HG03108 (cell line): Measurements from ENCODE around the gene LGALS9.
"Not testable (repeated sequence)": the region's sequence is repeated elsewhere in the genome, so short reads cannot be mapped to it uniquely, and the experiment has no call there.

Source experiments
- ATAC-seq: cut with Tn5 transposase; IDR thresholded peaks from one replicate; pipeline ENCODE4 v1.9.1; 2021; ENCODE audit warnings: moderate library complexity; ENCODE audit not compliant: unreplicated experiment

The LGALS9 gene

DNA sequence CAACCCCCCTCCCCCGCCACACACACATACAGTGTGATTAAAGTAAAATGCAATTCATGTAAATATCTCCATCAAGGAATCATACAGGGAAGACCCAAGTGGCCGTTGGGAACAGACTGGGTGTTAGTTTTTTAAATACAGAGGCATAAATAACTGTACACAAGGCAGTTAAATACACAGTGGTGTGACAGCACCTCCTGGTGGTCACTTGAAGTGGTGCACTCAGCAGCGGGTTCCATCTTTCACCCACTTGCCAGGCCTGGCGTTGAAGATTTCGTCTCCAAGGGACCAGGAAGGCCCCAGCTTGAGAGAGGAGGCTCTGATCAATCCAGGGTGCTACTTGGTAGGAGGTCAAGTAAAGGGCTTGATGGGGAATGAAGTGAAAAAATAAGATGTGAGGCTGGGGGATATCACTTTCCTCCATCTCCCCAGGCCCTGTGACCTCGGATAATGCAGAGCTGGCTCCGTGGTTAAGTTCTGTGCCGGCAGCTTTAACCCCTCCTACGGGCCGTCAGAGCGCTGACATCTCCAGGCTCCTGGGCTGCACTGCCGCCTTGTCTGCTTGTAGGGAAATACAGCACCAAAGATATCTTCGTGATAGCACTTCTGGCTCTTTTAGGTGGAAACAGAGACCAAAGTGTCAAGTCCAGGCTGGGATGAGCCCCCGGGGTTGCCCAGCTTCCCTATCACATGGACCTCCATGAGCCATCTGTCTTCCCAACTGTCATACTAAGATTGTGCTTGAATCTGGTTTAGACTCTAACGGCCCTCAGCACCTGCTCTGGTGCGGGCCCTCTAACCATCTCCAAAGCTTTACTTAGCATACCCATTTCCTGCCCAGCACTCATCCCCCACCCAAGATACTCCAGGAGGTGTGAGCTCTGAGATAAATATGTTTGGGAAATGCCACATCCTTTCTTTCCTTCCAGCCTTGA lies 20.7 kb downstream of the LGALS9 start:
- no peak for ATAC-seq

DNA sequence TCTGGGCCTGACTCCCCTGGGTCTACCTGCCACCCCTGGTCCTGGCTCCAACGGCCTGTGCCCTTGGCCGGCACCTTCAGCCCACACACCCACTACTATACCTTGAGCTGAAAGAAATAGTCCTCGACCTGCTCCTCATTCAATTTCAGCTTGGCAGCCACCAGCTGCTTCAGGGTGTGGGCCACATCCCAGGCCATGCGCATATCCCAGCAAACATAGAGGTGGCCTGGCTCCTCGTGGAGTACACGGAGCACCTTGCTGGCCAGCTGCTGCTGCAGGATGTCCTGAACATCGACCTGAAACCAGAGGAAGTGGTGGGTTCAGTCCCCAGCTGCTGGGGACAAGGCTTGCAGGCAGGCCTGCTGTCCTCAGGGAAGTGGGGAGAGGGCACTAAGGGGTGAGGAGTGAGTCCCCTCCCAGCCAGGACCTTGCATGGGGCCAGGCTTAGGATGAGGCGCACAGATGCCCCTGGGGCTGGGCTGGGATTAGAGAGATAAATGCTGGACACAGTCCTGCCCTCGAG lies 22.5 kb downstream of the LGALS9 start:
- not testable (repeated sequence) for ATAC-seq

DNA sequence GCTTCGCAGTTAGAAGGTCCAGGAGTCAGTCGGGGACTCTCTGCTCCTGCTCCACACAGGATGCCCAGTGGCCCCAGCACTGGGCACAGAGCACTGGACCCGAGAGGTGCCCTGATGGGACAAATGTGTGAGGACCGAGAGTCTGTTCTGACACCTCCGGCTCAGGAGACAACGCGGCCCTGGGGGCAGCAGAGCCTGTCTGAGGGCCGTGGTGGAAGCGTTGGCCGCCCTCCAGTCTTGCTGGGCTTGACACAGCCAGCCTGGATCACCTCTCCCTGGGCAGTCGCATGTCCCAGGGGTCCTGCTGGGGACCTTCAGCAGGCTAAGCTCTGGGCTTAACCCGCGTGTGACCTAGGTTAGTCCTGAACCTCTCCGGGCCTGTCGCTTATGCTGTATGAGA lies 23.1 kb downstream of the LGALS9 start:
- ATAC-seq: no peak

DNA sequence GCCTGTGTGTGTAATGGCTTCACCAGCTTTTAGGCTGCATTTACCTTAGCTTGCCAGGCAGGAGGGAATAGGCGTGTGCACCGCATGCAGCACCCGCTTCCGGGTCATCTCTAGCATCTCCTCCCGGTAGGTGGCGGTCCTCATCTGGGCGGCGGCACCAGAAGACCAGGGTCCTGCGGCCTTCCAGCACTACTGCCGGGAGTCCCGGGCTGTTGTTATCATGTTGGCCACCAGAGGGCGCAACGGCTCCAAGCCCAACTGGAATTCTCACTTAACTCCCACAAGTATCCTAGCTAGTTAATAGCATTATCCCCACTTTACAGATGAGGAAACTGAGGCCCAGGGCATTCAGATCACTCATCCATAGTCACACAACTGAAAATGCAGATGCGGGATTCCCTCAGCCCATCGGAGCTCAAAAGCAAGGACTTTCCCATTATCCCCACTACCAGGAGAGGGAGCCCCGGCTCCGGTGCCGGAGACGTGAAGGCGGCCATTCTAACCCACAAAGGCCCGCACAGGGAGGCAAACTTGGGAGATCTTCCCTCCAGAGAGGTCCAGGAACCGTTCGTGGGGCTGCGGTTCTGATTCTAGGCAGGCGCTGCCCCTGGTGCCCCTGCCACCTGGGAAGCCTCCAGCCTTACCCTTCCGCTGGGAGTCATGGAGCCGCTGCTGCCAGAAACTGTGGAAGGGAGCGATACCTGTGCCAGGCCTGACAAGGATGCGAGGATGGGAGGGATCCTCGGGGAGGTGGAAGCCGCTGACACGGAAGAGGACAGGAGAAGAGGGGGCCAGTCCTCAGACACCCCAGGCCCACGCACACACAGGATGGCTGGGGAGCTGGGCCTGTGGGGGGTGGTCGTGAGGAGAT lies 23.9 kb downstream of the LGALS9 start:
- peak; percentile 72 for ATAC-seq

DNA sequence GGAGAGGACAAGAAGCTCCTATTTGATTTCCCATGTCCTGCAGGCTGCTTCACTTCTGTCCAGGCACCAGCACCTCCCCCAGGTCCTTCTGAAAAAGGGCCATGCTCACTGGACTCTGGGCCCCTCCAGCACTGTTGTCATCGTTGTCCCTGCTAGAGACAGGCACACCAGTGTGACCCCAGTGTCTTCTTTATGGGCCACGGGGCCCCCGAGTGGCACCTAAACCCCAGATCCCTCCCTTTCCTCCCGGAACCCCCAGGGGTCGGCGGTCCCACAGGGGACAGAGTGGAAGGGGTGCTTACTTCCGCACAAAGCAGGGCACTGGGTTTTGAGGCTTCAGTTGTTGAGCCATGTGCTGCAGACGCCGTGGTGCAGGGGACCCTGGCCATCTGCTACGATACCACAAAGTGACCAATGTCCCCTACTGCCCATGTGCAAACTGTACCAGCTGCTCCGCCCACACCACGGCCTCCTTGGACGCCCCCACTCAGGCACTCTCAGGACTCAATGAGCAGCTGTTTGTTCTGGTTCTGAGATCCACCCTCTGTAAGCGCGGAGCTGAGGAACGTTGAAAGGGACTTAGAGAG lies 24.6 kb downstream of the LGALS9 start:
- not testable (repeated sequence) for ATAC-seq

DNA sequence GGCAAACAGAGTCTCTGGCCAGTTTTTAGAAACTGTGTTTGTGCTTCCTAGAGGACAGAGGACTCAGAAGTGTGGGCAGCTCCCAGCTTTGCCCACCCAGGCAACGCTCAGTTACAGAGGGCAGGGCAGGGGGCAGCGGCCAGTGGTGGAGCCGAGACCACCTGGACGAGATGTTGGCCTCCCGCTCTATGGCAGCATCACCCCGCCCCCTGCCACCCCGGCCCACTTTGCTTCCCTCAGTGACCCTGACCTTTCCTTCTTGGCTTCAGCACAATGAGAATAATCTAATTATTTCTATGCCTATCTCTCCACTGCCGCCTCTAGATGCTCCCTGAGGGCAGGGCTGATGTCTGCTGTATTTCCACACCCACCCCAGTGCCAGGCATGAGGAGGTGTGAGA lies 25.6 kb downstream of the LGALS9 start:
- not testable (repeated sequence) for ATAC-seq

DNA sequence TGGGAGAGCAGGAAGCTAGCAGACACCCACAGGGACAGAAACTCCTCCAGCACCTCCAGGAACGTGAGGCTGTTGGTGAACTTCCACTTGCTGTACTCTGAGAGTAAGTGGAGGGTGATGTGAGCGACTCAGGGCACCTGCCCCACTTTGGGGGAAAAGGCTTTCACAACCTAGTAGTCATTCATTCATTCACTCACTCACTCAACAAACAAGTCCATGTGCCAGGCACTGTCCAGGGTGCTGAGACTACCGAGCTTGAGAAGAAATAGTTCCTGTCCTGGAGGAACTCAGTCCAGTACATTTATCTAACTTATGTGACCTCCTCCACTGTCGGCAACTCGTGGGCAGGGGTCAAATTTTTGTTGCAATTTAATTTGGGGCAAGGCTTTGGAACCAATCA lies 26.6 kb downstream of the LGALS9 start:
- ATAC-seq: no peak

DNA sequence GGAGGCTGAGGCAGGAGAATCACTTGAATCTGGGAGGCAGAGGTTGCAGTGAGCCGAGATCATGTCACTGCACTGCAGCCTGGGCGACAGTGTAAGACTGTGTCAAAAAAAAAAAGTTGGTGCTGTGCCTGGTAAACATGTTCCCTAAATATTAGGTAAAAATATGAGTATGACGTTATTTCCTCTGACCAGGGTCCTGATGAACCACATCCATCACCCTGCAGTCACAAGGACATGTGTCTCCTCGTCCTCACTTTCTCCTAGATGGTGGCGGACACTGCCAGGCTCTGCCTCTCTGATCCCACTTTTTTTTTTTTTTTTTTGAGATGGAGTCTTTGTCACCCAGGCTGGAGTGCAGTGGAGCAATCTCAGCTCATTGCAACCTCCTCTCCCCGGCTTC lies 28.7 kb downstream of the LGALS9 start:
- no peak for ATAC-seq

DNA sequence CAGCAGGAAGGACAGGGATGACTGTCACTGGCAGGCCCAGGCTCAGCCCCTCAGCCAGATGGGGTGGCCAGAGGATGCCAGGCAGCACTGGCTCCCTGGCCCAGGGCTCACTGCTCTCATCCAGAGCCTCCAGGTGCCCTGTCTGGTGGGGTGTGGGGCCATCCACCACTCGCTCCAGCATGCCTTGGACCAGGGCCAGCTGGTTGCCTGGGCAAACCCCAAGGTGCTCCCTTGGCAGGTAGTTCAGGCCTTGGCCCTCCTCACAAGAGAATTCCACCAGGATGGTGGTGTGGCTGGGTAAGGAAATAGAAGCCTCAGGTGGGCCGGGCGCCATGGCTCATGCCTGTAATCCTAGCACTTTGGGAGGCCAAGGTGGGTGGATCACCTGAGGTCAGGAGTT lies 29.4 kb downstream of the LGALS9 start:
- no peak for ATAC-seq

DNA sequence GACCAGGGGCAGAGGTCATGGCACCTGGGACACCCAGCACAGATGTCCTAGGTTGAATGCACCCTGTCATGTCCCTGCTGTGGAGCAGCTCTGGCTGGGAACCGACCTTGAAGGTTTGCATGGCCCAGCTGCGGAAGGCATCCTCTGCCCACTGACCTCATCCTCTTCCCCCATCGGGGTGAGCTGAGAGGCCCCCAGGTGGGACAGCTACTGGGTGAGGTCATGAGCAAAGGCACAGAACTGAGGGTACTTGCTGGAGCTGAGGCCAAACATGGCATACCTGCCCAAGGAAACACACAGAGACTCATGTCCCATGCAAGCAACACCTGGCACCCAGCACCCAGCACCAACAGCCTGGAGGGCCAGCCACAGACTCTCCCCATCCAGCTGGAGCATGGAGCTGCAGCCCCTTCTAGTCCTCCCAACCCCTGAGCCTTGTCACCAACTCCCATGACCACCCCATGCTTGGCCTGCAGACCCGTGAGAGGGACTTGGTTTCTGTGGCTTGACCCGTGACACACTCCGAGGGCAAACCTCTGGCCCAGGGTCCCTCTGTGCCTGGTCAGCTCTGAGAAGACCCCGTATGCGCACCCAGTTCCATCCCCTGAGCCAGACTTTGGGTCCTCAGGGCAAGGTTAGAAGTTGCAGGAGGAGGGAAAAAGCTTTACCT lies 33.1 kb downstream of the LGALS9 start:
- ATAC-seq: no peak

DNA sequence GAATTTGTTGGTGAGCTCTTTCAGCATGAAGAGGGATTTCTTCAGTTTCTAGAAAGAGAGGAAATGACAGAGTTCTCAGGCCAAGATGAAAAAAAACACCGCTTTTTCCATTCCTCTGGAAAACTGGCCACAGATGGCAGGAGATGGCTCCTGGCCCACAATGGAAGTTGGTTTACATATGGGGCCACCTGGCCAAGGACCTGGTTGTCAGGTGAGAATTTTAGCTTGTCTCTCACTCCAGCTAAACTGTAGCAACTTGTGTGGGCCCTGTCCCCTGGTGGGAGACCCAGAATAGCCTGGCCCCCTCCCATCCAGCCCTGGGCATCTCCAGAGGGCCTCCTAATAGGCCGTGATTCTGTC lies 33.6 kb downstream of the LGALS9 start:
- no peak for ATAC-seq

DNA sequence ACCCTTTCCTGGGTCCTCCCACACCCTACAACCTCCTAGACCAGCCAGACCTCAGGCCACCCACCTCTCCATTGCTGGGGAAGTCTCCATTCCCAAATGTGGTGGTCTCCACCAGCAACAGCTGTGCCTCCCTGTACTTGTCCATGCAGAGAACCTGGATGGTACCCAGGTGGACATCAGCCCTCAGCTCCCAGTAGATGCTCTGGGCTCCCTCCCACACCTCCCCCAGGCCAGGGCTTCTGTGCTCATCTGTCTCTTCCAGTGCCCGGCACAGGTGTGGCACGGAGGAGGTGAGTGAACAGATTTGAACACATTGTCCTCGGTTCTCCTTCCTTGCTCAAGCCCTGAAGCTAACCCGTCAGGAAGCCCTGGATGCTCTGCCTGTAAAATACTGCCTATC lies 34.6 kb downstream of the LGALS9 start:
- ATAC-seq: no peak

DNA sequence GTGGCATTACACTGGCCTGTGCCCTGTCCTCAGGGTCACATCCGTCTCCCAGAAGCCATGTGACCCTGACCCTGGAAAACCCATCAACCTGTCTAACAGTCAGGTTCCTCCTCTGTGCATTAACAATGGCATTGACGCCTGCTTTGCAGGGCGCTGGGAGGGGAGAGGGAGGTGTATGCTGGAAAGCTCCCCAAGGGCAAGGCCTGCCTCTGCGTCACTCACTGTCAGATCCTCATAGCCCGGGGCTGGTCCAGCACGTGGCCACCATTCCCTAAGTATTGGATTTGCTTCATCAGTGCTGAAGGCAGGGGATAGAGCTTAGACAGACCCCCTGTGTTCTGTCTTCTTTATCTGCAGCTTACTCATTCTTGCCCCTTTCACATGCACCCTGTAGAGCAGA lies 35.3 kb downstream of the LGALS9 start:
- not testable (repeated sequence) for ATAC-seq

DNA sequence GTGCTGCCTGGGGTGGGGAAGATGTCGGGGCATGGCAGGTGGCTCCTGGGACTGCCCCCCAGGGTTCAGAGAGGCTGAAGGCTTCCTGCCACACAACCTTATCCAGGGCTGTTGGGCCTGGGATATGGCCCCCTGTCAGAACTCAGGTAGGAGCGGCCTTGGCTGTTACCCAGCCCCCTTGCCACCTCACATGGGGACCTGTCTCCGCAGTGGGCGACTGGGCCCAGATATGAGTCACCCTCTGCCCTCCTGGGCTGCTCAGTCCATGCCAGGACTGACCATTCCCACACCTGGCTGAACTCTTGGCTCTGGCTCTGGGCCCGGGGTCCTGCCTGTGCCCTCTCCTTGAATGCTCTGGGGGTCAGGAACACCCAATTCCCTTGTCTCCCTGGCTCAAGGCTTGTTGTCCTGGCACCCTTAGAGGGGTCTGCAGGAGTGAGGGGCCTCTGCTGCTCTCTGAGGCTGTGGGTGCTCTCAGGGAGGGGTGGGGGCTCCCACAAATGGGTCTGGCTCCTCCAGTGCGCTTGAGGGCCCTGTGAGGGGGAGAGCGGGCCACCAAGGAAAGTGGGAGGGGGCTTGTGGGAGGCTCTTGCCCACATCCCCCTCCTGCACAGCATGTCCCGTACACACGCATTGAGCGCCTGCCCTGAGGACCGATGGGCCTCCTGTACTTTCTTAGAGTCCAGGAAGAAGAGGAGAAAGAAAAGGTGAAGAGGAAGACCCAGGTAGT lies 36.0 kb downstream of the LGALS9 start:
- no peak for ATAC-seq

DNA sequence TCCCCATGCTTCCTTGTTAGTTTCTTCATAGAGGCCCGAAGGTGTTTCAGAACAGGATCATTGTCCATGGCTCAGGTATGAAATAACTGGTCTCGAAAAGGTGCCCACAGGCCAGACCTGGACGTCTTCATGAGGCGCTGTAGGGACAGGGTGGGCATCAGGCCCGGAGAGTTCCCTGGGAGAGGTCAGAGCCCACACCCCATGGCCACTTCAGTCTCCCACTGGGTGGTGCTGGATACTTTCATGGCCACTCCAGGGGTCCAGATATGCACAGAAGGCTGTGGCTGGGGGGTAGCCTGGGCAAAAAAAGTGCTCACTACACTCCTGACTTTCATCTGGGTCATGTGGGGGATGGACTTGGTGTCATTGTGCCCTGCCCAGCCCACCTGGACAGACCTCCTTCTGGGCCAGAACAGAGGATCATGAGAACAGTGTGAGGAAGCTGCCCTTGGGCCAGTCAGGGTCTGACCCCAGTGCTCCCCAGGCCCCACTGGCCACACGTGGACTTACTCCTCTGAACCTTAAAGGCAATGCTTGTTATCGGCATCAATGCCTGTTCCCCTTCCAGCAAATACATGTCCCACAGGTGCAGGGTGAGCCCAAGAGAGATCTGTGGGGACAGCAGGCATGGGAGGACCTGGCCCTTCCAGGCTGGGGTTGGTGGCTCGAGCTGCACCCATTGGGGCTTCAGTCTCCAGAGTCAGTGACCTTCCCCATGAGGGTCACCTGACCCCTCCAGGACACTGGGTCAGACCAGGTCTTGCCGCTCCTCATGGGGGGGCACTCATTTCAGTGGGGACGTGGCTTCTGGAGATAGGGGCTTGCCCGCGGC lies 36.9 kb downstream of the LGALS9 start:
- ATAC-seq: no peak

DNA sequence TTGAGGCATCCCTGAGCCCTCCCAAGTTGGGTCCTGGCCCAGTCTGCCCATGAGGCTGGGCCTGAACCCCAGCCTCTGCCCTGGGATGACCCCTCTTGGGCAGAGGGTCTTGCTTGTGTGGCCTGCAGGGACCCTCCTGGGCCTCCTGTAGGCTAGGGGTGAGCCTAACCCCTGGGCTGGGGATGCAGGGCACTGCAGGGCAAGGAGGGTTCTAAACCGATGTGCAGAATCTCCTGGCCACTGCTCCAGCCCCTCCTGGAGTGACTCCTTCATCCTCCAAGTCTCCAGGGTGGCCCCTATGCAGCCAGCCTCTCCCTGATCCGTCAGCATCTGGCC lies 37.5 kb downstream of the LGALS9 start:
- no peak for ATAC-seq

DNA sequence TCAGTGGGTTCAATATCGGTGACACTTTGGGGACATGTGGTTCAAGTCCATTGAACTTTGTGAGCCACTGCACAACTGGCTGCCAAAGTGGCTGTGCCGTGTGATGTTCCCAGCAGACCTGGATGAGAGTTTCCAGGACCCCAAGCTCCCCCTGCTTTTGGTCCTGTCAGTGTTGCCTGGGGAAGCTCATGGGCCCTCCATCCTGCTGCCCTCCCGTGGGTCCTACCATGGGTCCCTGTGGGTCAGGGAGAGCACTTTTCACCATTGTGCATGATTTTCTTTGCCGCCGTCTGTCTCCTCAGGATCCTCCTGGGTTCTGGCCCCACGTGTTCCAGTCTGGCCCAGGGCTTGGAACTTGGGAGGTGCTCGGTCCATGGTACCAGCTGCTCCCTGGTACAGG lies 38.1 kb downstream of the LGALS9 start:
- ATAC-seq: no peak

DNA sequence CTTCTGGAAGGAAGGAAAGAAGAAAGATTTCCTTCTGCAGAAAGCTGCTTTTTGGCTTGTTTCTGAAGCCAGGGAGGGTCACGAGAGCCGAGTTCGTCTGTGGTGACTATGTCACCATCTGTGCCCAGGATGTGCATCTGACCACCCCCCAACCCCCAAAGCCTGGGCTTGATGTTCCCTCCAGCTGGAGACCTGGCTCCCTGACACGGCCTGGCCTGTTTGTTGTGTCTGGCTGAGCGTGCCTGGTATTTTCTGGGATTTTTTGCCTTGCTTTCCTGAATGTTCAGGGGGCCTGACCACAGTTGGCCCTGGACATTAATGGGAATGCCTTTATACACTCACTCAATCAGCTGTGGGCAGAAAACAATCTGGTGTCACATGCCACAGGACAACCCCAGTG lies 38.9 kb downstream of the LGALS9 start:
- ATAC-seq: no peak

DNA sequence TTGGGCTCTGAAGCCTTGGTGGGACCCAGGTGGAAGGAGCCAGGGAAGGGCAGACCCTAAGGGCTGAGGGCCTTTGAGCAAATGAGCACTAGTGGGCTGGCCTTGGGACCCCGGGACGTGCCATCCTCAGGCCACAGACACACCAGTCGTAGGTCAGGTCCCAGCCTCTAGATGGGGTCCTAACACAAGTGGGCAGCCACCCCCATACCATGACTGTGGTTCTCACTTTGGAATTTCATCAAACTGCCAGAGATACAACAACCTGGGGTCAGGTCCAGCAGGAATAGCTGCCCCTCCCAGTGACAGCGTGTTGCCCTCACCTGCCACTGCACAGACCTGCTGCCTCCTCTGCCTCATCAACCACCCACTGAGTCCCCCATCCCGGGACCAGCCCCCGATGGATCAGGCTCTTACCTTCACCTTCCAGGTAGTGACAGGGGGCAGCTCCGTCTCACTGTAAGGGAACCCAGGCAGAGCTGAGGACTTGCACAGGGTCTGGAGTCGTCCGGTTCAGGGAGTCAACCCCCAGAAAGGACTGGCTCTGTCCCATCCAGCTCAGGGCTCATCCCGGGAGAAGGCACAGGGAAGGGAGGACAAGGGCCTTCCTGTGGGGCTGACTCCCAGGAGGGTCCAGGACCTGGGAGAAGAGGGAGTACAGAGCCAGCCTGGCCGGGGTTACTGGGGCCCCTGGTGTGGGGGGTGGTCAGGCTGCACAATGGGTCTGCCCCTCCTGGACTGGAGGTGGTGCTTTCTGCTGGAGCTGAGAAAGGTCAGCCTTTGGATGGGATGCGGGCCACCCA lies 40.0 kb downstream of the LGALS9 start:
- no peak for ATAC-seq
